Skeletal muscle satellite cell (primary cell): Measurements from ENCODE around the gene ABCG4.

ENCODE experiments used
- H3K27me3 ChIP-seq: 2 replicates; pipeline ENCODE4 v1.7.0; 2013; ENCODE audit warnings: low read length; ENCODE audit not compliant: control insufficient read depth, insufficient read depth
- H3K36me3 ChIP-seq: 2 replicates; pipeline ENCODE4 v1.7.0; 2013; ENCODE audit warnings: mild to moderate bottlenecking, control low read depth, low read length; ENCODE audit not compliant: insufficient read depth
- H3K4me1 ChIP-seq: 2 replicates; pipeline ENCODE4 v1.7.0; 2013; ENCODE audit warnings: low read length; ENCODE audit not compliant: control insufficient read depth, insufficient read depth
- H3K4me2 ChIP-seq: 2 replicates; pipeline ENCODE4 v1.7.0; 2013; ENCODE audit warnings: mild to moderate bottlenecking, low read length
- H3K4me3 ChIP-seq: 2 replicates; pipeline ENCODE4 v1.7.0; 2013; ENCODE audit warnings: low read length
- H3K9ac ChIP-seq: 2 replicates; pipeline ENCODE4 v1.7.0; 2013; ENCODE audit warnings: mild to moderate bottlenecking, low read depth, low read length, moderate library complexity
- H3K9me3 ChIP-seq: replicated peaks from 2 replicates; pipeline ENCODE4 v1.7.0; 2013; ENCODE audit warnings: mild to moderate bottlenecking, control low read depth, low read length

ABCG4 gene

GRCh38 chr11:119202554-119202953 lies 53.7 kb downstream of the ABCG4 start:
- peaks cover 7% of the 10 kb centered on the region for H3K4me1 ChIP-seq
- no peak overlapping the region for H3K9ac ChIP-seq
- H3K4me2 ChIP-seq: no peak overlapping the region
- no peaks in the 10 kb centered on the region for H3K27me3 ChIP-seq
- H3K9me3 ChIP-seq: no peaks in the 10 kb centered on the region
- no peaks in the 10 kb centered on the region for H3K36me3 ChIP-seq
- no peak overlapping the region for H3K4me3 ChIP-seq

- Histone ChIP-seq H3K4me2 (no peak overlapping the region), H3K27me3 (no peaks in the 10 kb centered on the region), H3K9me3 (no peaks in the 10 kb centered on the region), H3K9ac (no peak overlapping the region), H3K4me3 (no peak overlapping the region), H3K36me3 (no peaks in the 10 kb centered on the region), H3K4me1 (peaks cover 14% of the 10 kb centered on the region)
Measured at GRCh38 chr11:119204066-119204465, 55.2 kb downstream of the ABCG4 start.

GRCh38 chr11:119205080-119205479 lies 56.2 kb downstream of the ABCG4 start:
- H3K9ac ChIP-seq: no peak overlapping the region
- peaks cover 18% of the 10 kb centered on the region for H3K4me1 ChIP-seq
- peak overlapping the region; percentile 85 for H3K4me2 ChIP-seq
- no peak overlapping the region for H3K4me3 ChIP-seq
- no peaks in the 10 kb centered on the region for H3K9me3 ChIP-seq
- no peaks in the 10 kb centered on the region for H3K36me3 ChIP-seq
- H3K27me3 ChIP-seq: no peaks in the 10 kb centered on the region

GRCh38 chr11:119205574-119206510 lies 57.0 kb downstream of the ABCG4 start, which contains the start of gene CBL:
CBL (plus strand) TSS chr11:119206339; CDS start chr11:119206418, 79 bp downstream.
- H3K9ac ChIP-seq: peak within 1 kb of the TSS; percentile 93
- H3K36me3 ChIP-seq: no peaks in the 10 kb centered on the region
- H3K4me1 ChIP-seq: peaks cover 20% of the 10 kb centered on the region
- peak within 1 kb of the TSS; percentile 88 for H3K4me2 ChIP-seq
- peak within 1 kb of the TSS; percentile 81 for H3K4me3 ChIP-seq
- no peaks in the 10 kb centered on the region for H3K9me3 ChIP-seq
- no peaks in the 10 kb centered on the region for H3K27me3 ChIP-seq

- Histone ChIP-seq H3K4me3 (peak overlapping the region; percentile 81), H3K4me1 (peaks cover 20% of the 10 kb centered on the region), H3K27me3 (no peaks in the 10 kb centered on the region), H3K9me3 (no peaks in the 10 kb centered on the region), H3K36me3 (no peaks in the 10 kb centered on the region), H3K9ac (peak overlapping the region; percentile 93), H3K4me2 (peak overlapping the region; percentile 88)
Measured at GRCh38 chr11:119206511-119207414, 57.9 kb downstream of the ABCG4 start.

- Histone ChIP-seq H3K4me2 (peak overlapping the region; percentile 88), H3K27me3 (no peaks in the 10 kb centered on the region), H3K36me3 (no peaks in the 10 kb centered on the region), H3K9ac (peak overlapping the region; percentile 72), H3K4me1 (peaks cover 20% of the 10 kb centered on the region), H3K9me3 (no peaks in the 10 kb centered on the region), H3K4me3 (peak overlapping the region; percentile 81)
Measured at GRCh38 chr11:119207415-119207960, 58.6 kb downstream of the ABCG4 start.

GRCh38 chr11:119209186-119209585 lies 60.3 kb downstream of the ABCG4 start:
- H3K4me2 ChIP-seq: no peak overlapping the region
- no peaks in the 10 kb centered on the region for H3K36me3 ChIP-seq
- peaks cover 20% of the 10 kb centered on the region for H3K4me1 ChIP-seq
- no peak overlapping the region for H3K9ac ChIP-seq
- H3K27me3 ChIP-seq: no peaks in the 10 kb centered on the region
- no peak overlapping the region for H3K4me3 ChIP-seq
- no peaks in the 10 kb centered on the region for H3K9me3 ChIP-seq

- Histone ChIP-seq H3K4me2 (no peak overlapping the region), H3K9ac (no peak overlapping the region), H3K27me3 (no peaks in the 10 kb centered on the region), H3K9me3 (no peaks in the 10 kb centered on the region), H3K4me1 (peaks cover 20% of the 10 kb centered on the region), H3K36me3 (no peaks in the 10 kb centered on the region), H3K4me3 (no peak overlapping the region)
Measured at GRCh38 chr11:119210050-119210449, 61.2 kb downstream of the ABCG4 start.
